CD4-positive, alpha-beta T cell (primary cell): ENCODE data around the gene NDUFA8. TPM values are rescaled to one million over a fixed set of nuclear protein-coding genes. Genes with fewer than 3 reads are reported as not detected.

Experiments used
- ATAC-seq: fragments of 200-7000 bp; cut with Tn5 transposase; one replicate; pipeline ENCODE4 v1.10.0; 2022; ENCODE audit warnings: mild to moderate bottlenecking; ENCODE audit not compliant: poor library complexity
- CTCF ChIA-PET: fragments of 350-600 bp; sonication (Branson Sonifier 250); formaldehyde crosslinking; loops from one replicate; lab custom pipeline; 2021; ENCODE audit warnings: antibody characterized with exemption, inconsistent platforms; lab: Charles Lee
- POLR2A ChIA-PET: fragments of 350-600 bp; sonication (Branson Sonifier 250); formaldehyde crosslinking; loops from one replicate; lab custom pipeline; 2021; ENCODE audit warnings: antibody characterized with exemption, inconsistent platforms; lab: Charles Lee
- DNase-seq, 14 experiments: peaks; one replicate each; pipeline ENCODE4 v3.0.0-alpha.2; 2013 to 2020; ENCODE audit warnings: mixed read lengths in 2 of 14
- H3K27ac ChIP-seq, 2 donors: one replicate each; pipeline versions ENCODE4 v1.5.1 to v1.7.0; 2013; ENCODE audit warnings: low read length in 2 of 2, low read depth in 1 of 2, mild to moderate bottlenecking in 1 of 2
- H3K27me3 ChIP-seq, 2 experiments: 1 replicate in 1 of 2; 2 replicates in 1 of 2; pipeline versions ENCODE4 v1.6.1 to v1.7.0; 2013; ENCODE audit warnings: low read length in 2 of 2, control low read depth in 1 of 2, mild to moderate bottlenecking in 1 of 2, moderate library complexity in 1 of 2; ENCODE audit not compliant: insufficient read depth in 2 of 2, control insufficient read depth in 1 of 2
- H3K36me3 ChIP-seq: one replicate; pipeline ENCODE4 v1.6.1; 2013; ENCODE audit warnings: low read length, control low read depth; ENCODE audit not compliant: insufficient read depth
- H3K4me1 ChIP-seq: one replicate; pipeline ENCODE4 v1.6.1; 2013; ENCODE audit warnings: low read length, control low read depth; ENCODE audit not compliant: insufficient read depth
- H3K4me3 ChIP-seq: one replicate; pipeline ENCODE4 v1.5.1; 2013; ENCODE audit warnings: mild to moderate bottlenecking, low read length, moderate library complexity
- H3K9me3 ChIP-seq, 2 experiments: 1 replicate in 1 of 2; 2 replicates in 1 of 2; pipeline versions ENCODE4 v1.6.1 to v1.7.0; 2013; ENCODE audit warnings: low read length in 2 of 2, mild to moderate bottlenecking in 2 of 2, control low read depth in 1 of 2, moderate library complexity in 1 of 2; ENCODE audit not compliant: control insufficient read depth in 1 of 2, insufficient read depth in 1 of 2
- H3K27ac Mint-ChIP-seq: one replicate; pipeline ENCODE4 v1.8.0; 2020; ENCODE audit warnings: mixed read lengths
- H3K27me3 Mint-ChIP-seq: one replicate; pipeline ENCODE4 v1.8.0; 2021; ENCODE audit warnings: mixed read lengths
- H3K36me3 Mint-ChIP-seq: one replicate; pipeline ENCODE4 v1.8.0; 2021; ENCODE audit warnings: low read depth, mixed read lengths
- H3K4me1 Mint-ChIP-seq: one replicate; pipeline ENCODE4 v1.8.0; 2021; ENCODE audit warnings: low read depth, mixed read lengths
- H3K4me3 Mint-ChIP-seq: one replicate; pipeline ENCODE4 v1.8.0; 2020; ENCODE audit warnings: mild to moderate bottlenecking, mixed read lengths
- H3K9me3 Mint-ChIP-seq: one replicate; pipeline ENCODE4 v1.8.0; 2020; ENCODE audit warnings: mixed read lengths
- CTCF ChIP-seq: fragments of 200-600 bp; IDR thresholded peaks from one replicate; pipeline ENCODE4 v1.8.0; 2022; ENCODE audit warnings: antibody characterized with exemption, mild to moderate bottlenecking
- intact Hi-C, 2 experiments: fragments of 100-400 bp; cut with DNase I in 1 of 2; cut with micrococcal nuclease in 1 of 2; formaldehyde crosslinking; loops; one replicate each; pipeline versions ENCODE4 v1.15.1 to v1.9.0; 2023 to 2025; cut with DNase I, micrococcal nuclease
- total RNA-seq, 174 experiments: library from RNA in 2 of 174; stranded (reverse) in 2 of 174; gene quantifications; one replicate each; pipeline ENCODE4 v1.2.3 and lab custom pipeline; 2021 to 2026

Gene NDUFA8
- total RNA-seq, 2 experiments from 2014 or later, result 4.5 to 5.0 TPM

GRCh38 chr9:122116448-122117173 lies 43.0 kb downstream of the NDUFA8 start:
- no peak for DNase-seq
- TF ChIP-seq CTCF, result no peak
- POLR2A ChIA-PET, result no interaction called here

GRCh38 chr9:122116040-122116439 lies 43.5 kb downstream of the NDUFA8 start:
- H3K4me1 ChIP-seq, result no peaks in the 10 kb centered on the region
- no peaks in the 10 kb centered on the region for H3K27me3 Mint-ChIP-seq
- no peak overlapping the region for H3K27ac Mint-ChIP-seq
- no peaks in the 10 kb centered on the region for H3K9me3 Mint-ChIP-seq
- ATAC-seq, result no peak
- no peak for DNase-seq
- no peaks in the 10 kb centered on the region for H3K9me3 ChIP-seq
- H3K4me3 Mint-ChIP-seq, result no peak overlapping the region
- no peak overlapping the region for H3K27ac ChIP-seq
- no peaks in the 10 kb centered on the region for H3K36me3 ChIP-seq
- no peaks in the 10 kb centered on the region for H3K4me1 Mint-ChIP-seq
- no peak for TF ChIP-seq CTCF
- intact Hi-C loops, result no loop called here
- POLR2A ChIA-PET, result no interaction called here
- H3K36me3 Mint-ChIP-seq, result no peaks in the 10 kb centered on the region
- CTCF ChIA-PET, result no interaction called here
- no peak overlapping the region for H3K4me3 ChIP-seq
- peaks cover 0 to 10% of the 10 kb centered on the region in 2 experiments for H3K27me3 ChIP-seq

More at GRCh38 chr9:122116448-122117173, 43.0 kb downstream of the NDUFA8 start:
- no peak overlapping the region for H3K4me3 Mint-ChIP-seq
- H3K9me3 ChIP-seq, result no peaks in the 10 kb centered on the region
- CTCF ChIA-PET, result no interaction called here
- H3K36me3 Mint-ChIP-seq, result no peaks in the 10 kb centered on the region
- no peaks in the 10 kb centered on the region for H3K27me3 Mint-ChIP-seq
- H3K4me1 Mint-ChIP-seq, result no peaks in the 10 kb centered on the region
- H3K9me3 Mint-ChIP-seq, result no peaks in the 10 kb centered on the region
- ATAC-seq, result no peak
- no peak overlapping the region for H3K27ac Mint-ChIP-seq
- no peaks in the 10 kb centered on the region for H3K36me3 ChIP-seq
- H3K4me1 ChIP-seq, result no peaks in the 10 kb centered on the region
- intact Hi-C loops, result no loop called here
- H3K4me3 ChIP-seq, result no peak overlapping the region
- peaks cover 0 to 10% of the 10 kb centered on the region in 2 experiments for H3K27me3 ChIP-seq
- no peak overlapping the region for H3K27ac ChIP-seq

GRCh38 chr9:122115176-122116035 lies 44.2 kb downstream of the NDUFA8 start:
- no peaks in the 10 kb centered on the region for H3K9me3 ChIP-seq
- DNase-seq, result no peak
- H3K4me3 Mint-ChIP-seq, result no peak overlapping the region

More at GRCh38 chr9:122115176-122116035, 44.2 kb downstream of the NDUFA8 start:
- CTCF ChIA-PET, result no interaction called here
- no peaks in the 10 kb centered on the region for H3K27me3 Mint-ChIP-seq
- no peaks in the 10 kb centered on the region for H3K4me1 Mint-ChIP-seq
- Histone ChIP-seq H3K27me3 (peaks cover 0 to 10% of the 10 kb centered on the region in 2 experiments), H3K4me3 (no peak overlapping the region), H3K36me3 (no peaks in the 10 kb centered on the region), H3K4me1 (no peaks in the 10 kb centered on the region), H3K27ac (no peak overlapping the region)
- H3K9me3 Mint-ChIP-seq, result no peaks in the 10 kb centered on the region
- H3K27ac Mint-ChIP-seq, result no peak overlapping the region
- no peak for ATAC-seq
- intact Hi-C loops, result no loop called here
- POLR2A ChIA-PET, result no interaction called here
- no peaks in the 10 kb centered on the region for H3K36me3 Mint-ChIP-seq
- no peak for TF ChIP-seq CTCF
